ENCODE measurements around the gene ALDH1A2. TPM values are rescaled to one million over a fixed set of nuclear protein-coding genes. Genes with fewer than 3 reads are reported as not detected.

The ALDH1A2 gene
- total and polyA plus RNA-seq, 4 donors: 23.4 to 78.6 (median 26.2) TPM

DNA sequence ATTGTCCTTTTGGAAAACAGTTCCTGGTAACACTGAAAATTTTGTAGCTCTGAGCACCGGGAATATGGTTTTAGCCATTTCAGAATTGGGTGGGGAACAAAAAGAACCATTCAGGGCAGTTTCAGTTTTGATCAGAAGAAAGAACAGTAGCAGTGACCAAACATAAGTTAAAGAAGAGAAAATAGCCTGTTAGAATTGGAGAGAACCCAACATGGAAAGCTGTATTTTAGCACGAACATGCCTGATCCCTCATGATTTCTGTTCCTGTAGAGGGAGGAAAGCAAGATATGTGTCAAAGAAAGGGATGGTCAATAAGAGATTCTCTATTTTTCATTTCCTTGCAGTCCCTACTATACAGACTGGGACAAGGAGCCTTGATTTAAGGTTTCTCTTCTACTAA, 119.9 kb downstream of the ALDH1A2 start:
- 92% methylated on average over 1 of the region's 2 CpGs for WGBS (ENCODE audit: insufficient coverage)
- H3K36me3 ChIP-seq (ENCODE audit: control insufficient read depth, insufficient read depth, low read length): no peaks in the 10 kb centered on the region
- H3K4me3 ChIP-seq (ENCODE audit: low read depth, low read length): no peak overlapping the region
- no peaks in the 10 kb centered on the region for H3K9me3 ChIP-seq (ENCODE audit: control insufficient read depth, insufficient read depth, low read length)
- H3K4me1 ChIP-seq (ENCODE audit: control insufficient read depth, insufficient read depth, low read length): peaks cover 4% of the 10 kb centered on the region
- no peaks in the 10 kb centered on the region for H3K27me3 ChIP-seq (ENCODE audit: control insufficient read depth, insufficient read depth, low read length)
- no peak for DNase-seq (ENCODE audit: low read depth in 4 of 6, low spot score in 6 of 6)
- H3K27ac ChIP-seq (ENCODE audit: low read depth, low read length): no peak overlapping the region

DNA sequence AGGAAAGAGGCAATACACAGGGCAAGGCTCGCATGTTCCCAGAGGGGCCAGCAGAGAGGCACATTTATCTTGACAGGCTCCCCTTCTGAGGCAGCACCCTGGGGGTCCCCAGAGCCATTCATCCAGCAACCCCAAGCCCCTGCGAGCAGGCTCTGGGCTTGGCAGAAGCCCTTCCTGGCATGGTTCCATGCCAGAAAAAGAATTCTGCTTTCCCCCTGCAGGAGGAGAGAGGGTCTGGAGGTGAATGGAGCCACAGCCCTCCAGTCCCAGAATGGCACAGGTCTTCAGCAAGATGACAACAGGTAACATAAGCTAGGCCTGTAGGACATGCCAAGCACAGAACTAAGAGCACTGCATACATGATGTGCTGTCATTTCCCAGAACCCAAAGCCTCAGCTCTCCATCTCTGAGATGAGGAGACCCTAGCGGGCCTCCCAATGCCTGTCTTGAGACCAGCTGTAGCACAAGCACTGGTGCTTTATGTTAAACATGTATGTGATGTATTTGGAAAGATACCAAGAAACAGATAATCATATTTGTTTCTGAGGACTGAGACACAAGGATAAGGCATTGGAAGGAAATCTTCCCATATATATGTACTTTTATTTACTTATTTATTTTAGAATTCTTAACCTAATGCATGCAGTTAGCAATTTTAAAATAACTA, 121.6 kb downstream of the ALDH1A2 start:
- Histone ChIP-seq H3K9me3 (ENCODE audit: control insufficient read depth, insufficient read depth, low read length) (no peaks in the 10 kb centered on the region), H3K4me1 (ENCODE audit: control insufficient read depth, insufficient read depth, low read length) (peaks cover 4% of the 10 kb centered on the region), H3K4me3 (ENCODE audit: low read depth, low read length) (no peak overlapping the region), H3K27me3 (ENCODE audit: control insufficient read depth, insufficient read depth, low read length) (no peaks in the 10 kb centered on the region), H3K27ac (ENCODE audit: low read depth, low read length) (no peak overlapping the region), H3K36me3 (ENCODE audit: control insufficient read depth, insufficient read depth, low read length) (no peaks in the 10 kb centered on the region)
- 64% methylated on average over 1 of the region's 3 CpGs for WGBS (ENCODE audit: insufficient coverage)
- no peak for DNase-seq (ENCODE audit: low read depth in 4 of 6, low spot score in 6 of 6)

DNA sequence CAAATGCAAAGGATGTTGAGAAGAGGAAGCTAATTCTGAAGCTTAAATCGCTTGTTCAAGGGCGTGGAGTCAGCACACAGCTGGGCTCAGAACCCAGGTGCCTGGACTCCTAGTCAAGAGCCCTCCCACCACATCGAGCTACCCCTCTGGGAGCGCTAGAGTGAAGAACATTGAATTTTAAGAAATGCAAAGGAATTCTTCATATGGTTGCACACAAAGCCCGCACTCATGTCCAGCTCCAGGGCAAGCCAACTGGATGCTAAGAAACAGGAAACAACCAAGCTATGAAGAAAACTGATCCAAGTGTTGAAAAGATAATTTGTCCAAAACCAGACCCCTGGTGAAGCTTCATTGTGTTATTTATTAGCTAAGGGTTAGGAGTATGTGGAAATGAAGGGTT, 122.3 kb downstream of the ALDH1A2 start:
- DNase-seq (ENCODE audit: low read depth in 4 of 6, low spot score in 6 of 6): no peak
- Histone ChIP-seq H3K36me3 (ENCODE audit: control insufficient read depth, insufficient read depth, low read length) (no peaks in the 10 kb centered on the region), H3K4me1 (ENCODE audit: control insufficient read depth, insufficient read depth, low read length) (peaks cover 4% of the 10 kb centered on the region), H3K27ac (ENCODE audit: low read depth, low read length) (no peak overlapping the region), H3K4me3 (ENCODE audit: low read depth, low read length) (no peak overlapping the region), H3K9me3 (ENCODE audit: control insufficient read depth, insufficient read depth, low read length) (no peaks in the 10 kb centered on the region), H3K27me3 (ENCODE audit: control insufficient read depth, insufficient read depth, low read length) (no peaks in the 10 kb centered on the region)
- WGBS (ENCODE audit: insufficient coverage): 89% methylated on average over 3 of the region's 5 CpGs

DNA sequence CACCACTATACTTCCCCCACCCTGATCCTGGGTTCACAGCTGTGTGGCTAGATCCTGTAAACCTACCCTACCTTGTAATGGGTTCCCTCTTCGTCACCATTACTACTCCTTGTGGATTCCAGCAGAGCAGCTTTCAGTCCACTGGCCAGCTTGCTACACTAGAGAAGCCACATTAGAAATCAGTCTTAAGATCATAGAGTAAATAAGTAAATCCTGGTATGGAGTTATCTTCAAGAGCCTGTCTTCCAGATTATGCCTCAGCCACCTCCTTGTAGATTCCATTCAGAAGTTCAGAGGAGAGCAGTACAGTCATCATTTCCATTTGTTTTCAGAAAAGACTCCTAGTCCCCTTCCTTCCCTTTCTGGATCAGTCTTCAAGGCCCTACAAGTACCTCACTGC, 123.7 kb downstream of the ALDH1A2 start:
- Histone ChIP-seq H3K4me1 (ENCODE audit: control insufficient read depth, insufficient read depth, low read length) (no peaks in the 10 kb centered on the region), H3K27ac (ENCODE audit: low read depth, low read length) (no peak overlapping the region), H3K36me3 (ENCODE audit: control insufficient read depth, insufficient read depth, low read length) (no peaks in the 10 kb centered on the region), H3K4me3 (ENCODE audit: low read depth, low read length) (no peak overlapping the region), H3K27me3 (ENCODE audit: control insufficient read depth, insufficient read depth, low read length) (no peaks in the 10 kb centered on the region), H3K9me3 (ENCODE audit: control insufficient read depth, insufficient read depth, low read length) (no peaks in the 10 kb centered on the region)
- WGBS (ENCODE audit: insufficient coverage): 100% methylated on average over 1 of the region's 1 CpG
- DNase-seq (ENCODE audit: low read depth in 4 of 6, low spot score in 6 of 6): no peak

DNA sequence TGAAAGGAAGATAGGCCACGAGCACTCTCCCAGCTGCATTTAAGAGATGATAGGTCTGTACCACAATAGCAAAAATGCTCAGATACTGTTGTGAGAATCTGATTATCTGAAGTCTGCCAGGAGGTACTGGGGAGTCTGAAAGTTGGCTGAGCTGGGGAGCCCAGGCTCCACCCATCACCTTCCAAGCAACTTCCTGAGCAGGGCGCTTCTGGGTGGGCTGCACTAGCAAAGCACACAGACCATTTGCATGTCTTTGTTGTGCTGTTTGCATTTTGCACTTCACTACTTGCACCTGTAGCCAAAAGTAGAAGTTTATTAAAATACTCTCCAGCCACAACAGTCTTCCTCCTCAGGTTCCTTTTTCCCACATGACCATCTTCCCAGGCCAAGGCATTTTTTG, 133.2 kb downstream of the ALDH1A2 start:
- H3K4me1 ChIP-seq (ENCODE audit: control insufficient read depth, insufficient read depth, low read length): no peaks in the 10 kb centered on the region
- WGBS (ENCODE audit: insufficient coverage): 92% methylated on average over 2 of the region's 2 CpGs
- H3K4me3 ChIP-seq (ENCODE audit: low read depth, low read length): no peak overlapping the region
- no peaks in the 10 kb centered on the region for H3K36me3 ChIP-seq (ENCODE audit: control insufficient read depth, insufficient read depth, low read length)
- DNase-seq (ENCODE audit: low read depth in 4 of 6, low spot score in 6 of 6): no peak
- no peaks in the 10 kb centered on the region for H3K9me3 ChIP-seq (ENCODE audit: control insufficient read depth, insufficient read depth, low read length)
- H3K27ac ChIP-seq (ENCODE audit: low read depth, low read length): no peak overlapping the region
- no peaks in the 10 kb centered on the region for H3K27me3 ChIP-seq (ENCODE audit: control insufficient read depth, insufficient read depth, low read length)

DNA sequence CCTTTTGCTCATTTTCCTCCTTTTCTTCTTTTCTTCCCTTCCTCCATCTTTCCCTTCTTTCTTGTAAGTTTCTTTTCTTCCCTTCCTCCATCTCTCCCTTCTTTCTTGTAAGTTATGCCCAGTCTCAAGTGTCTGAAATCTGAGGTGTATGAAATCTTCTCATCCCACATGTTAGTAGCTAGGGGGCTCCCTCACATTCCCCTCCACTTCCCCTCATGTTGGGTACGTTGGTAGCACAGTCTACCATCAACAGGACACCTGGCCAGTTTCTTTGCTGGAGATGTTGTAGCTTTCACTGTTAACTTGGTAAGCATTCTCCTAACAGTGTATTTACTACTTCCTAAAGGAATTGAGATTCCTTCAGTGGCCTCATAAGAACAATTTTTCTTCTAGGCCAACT, 133.9 kb downstream of the ALDH1A2 start:
- Histone ChIP-seq H3K9me3 (ENCODE audit: control insufficient read depth, insufficient read depth, low read length) (no peaks in the 10 kb centered on the region), H3K27ac (ENCODE audit: low read depth, low read length) (no peak overlapping the region), H3K4me1 (ENCODE audit: control insufficient read depth, insufficient read depth, low read length) (no peaks in the 10 kb centered on the region), H3K27me3 (ENCODE audit: control insufficient read depth, insufficient read depth, low read length) (no peaks in the 10 kb centered on the region), H3K36me3 (ENCODE audit: control insufficient read depth, insufficient read depth, low read length) (no peaks in the 10 kb centered on the region), H3K4me3 (ENCODE audit: low read depth, low read length) (no peak overlapping the region)
- DNase-seq (ENCODE audit: low read depth in 4 of 6, low spot score in 6 of 6): no peak
- no CpG with 5 or more reads among the region's 1 CpG for WGBS (ENCODE audit: insufficient coverage)

DNA sequence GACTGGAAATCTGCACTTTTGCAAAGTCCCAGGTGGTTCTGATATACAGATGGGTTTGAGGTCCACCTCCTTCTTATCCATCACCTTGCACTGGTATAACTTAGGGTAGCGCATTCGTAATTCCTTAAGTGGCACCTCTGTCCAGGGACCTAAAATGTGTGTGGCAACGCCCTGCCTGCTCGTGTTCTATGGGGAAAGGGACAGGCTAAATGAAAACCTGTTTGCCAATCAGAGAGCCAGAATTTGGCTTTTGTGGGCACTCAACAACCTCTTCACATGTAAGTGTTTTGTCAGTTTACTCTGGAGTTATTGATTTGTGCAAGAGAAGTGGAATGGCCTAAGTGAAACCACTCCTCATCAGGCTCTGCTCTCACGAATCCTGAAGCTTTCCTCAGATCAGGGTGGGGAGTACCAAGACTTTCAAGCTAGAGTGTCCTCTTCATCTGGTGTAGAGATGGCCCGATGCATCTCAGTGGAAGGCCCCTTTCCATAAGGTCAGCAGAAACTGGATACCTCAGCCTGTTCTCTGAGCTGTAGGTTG, 138.3 kb downstream of the ALDH1A2 start:
- H3K27me3 ChIP-seq (ENCODE audit: control insufficient read depth, insufficient read depth, low read length): no peaks in the 10 kb centered on the region
- WGBS (ENCODE audit: insufficient coverage): 92% methylated on average over 5 of the region's 6 CpGs
- no peaks in the 10 kb centered on the region for H3K36me3 ChIP-seq (ENCODE audit: control insufficient read depth, insufficient read depth, low read length)
- no peak overlapping the region for H3K27ac ChIP-seq (ENCODE audit: low read depth, low read length)
- DNase-seq (ENCODE audit: low read depth in 4 of 6, low spot score in 6 of 6): no peak
- no peak overlapping the region for H3K4me3 ChIP-seq (ENCODE audit: low read depth, low read length)
- peaks cover 4% of the 10 kb centered on the region for H3K4me1 ChIP-seq (ENCODE audit: control insufficient read depth, insufficient read depth, low read length)
- no peaks in the 10 kb centered on the region for H3K9me3 ChIP-seq (ENCODE audit: control insufficient read depth, insufficient read depth, low read length)

DNA sequence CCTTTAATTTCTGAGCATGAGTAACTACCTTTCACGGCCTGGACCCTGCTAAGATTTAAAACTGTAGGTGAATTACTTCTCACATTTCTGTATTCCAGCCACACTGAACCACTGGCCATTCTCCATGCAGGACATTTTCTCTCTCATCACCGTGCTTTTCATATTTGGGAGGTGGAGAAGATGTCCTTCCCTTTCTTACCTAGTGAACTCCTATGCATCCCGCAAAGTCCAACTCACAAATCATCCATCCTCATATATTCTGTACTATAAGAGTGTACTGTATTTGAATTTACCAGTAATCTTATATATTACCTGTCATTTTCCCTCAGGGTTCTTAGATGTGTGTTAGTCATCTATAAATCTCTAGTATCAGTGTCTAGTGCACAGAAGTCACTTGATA, 139.9 kb downstream of the ALDH1A2 start:
- Histone ChIP-seq H3K27me3 (ENCODE audit: control insufficient read depth, insufficient read depth, low read length) (no peaks in the 10 kb centered on the region), H3K4me1 (ENCODE audit: control insufficient read depth, insufficient read depth, low read length) (peaks cover 4% of the 10 kb centered on the region), H3K9me3 (ENCODE audit: control insufficient read depth, insufficient read depth, low read length) (no peaks in the 10 kb centered on the region), H3K27ac (ENCODE audit: low read depth, low read length) (no peak overlapping the region), H3K4me3 (ENCODE audit: low read depth, low read length) (no peak overlapping the region), H3K36me3 (ENCODE audit: control insufficient read depth, insufficient read depth, low read length) (no peaks in the 10 kb centered on the region)
- no peak for DNase-seq (ENCODE audit: low read depth in 4 of 6, low spot score in 6 of 6)
- no CpG with 5 or more reads among the region's 3 CpGs for WGBS (ENCODE audit: insufficient coverage)

DNA sequence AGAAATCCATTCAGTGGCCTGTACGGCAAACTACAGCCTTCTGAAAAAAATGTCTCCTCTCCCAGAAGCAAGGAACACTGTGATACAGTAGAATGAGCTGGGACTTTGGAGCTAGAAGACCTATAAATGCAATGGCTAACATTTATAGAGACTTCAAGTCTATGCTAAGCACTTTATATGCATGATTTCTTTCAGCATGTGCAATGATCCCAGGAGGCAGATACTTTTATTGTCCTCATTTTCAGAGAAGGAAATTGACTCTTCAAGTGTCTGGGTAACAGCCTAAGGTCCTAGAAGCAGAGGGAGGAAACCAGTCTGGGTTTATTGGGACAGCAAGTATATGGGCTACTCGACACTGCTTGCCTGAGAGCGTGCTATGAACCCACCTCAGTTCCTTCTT, 140.9 kb downstream of the ALDH1A2 start:
- peak in 1 of 6 donors; percentile 25 for DNase-seq (ENCODE audit: low read depth in 4 of 6, low spot score in 6 of 6)

DNA sequence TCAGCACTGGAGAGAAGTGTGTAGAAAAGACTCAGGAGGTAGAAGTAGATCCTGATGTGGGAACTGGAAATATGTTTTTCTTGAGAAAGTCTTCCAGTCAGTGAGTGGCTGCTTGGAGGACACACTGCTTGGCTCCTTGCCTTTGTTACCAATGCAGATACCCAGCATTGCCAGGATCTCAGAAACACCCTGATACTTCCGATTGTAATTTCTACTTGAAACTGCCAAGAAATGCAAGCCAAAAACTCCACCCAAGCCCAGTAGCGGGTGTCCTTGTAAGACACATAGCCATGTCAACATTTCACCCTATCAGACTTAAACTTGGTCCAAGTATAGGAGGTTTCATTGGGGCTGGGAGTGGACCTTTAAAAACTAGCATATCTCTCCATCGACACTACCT, 141.8 kb downstream of the ALDH1A2 start:
- no CpG with 5 or more reads among the region's 3 CpGs for WGBS (ENCODE audit: insufficient coverage)
- Histone ChIP-seq H3K4me3 (ENCODE audit: low read depth, low read length) (no peak overlapping the region), H3K4me1 (ENCODE audit: control insufficient read depth, insufficient read depth, low read length) (peaks cover 4% of the 10 kb centered on the region), H3K27ac (ENCODE audit: low read depth, low read length) (no peak overlapping the region), H3K9me3 (ENCODE audit: control insufficient read depth, insufficient read depth, low read length) (no peaks in the 10 kb centered on the region), H3K27me3 (ENCODE audit: control insufficient read depth, insufficient read depth, low read length) (no peaks in the 10 kb centered on the region), H3K36me3 (ENCODE audit: control insufficient read depth, insufficient read depth, low read length) (no peaks in the 10 kb centered on the region)
- peak in 1 of 6 donors; percentile 21 for DNase-seq (ENCODE audit: low read depth in 4 of 6, low spot score in 6 of 6)

More for the DNA sequence above, 140.9 kb downstream of the ALDH1A2 start:
- Histone ChIP-seq H3K27me3 (ENCODE audit: control insufficient read depth, insufficient read depth, low read length) (no peaks in the 10 kb centered on the region), H3K36me3 (ENCODE audit: control insufficient read depth, insufficient read depth, low read length) (no peaks in the 10 kb centered on the region), H3K4me3 (ENCODE audit: low read depth, low read length) (no peak overlapping the region), H3K9me3 (ENCODE audit: control insufficient read depth, insufficient read depth, low read length) (no peaks in the 10 kb centered on the region), H3K4me1 (ENCODE audit: control insufficient read depth, insufficient read depth, low read length) (peaks cover 4% of the 10 kb centered on the region), H3K27ac (ENCODE audit: low read depth, low read length) (no peak overlapping the region)
- WGBS (ENCODE audit: insufficient coverage): no CpG with 5 or more reads among the region's 3 CpGs
